Peyer's patch (tissue), 4 donors: ENCODE measurements around the gene MSLN. TPM values are rescaled to one million over a fixed set of nuclear protein-coding genes. Genes with fewer than 3 reads are reported as not detected.

Experiments
- DNase-seq, 3 donors: peaks; one replicate each; pipeline ENCODE4 v3.0.0-alpha.2; 2017 to 2019
- H3K27ac ChIP-seq, 4 donors: fragments of 200-600 bp; sonication (generic); one replicate each; pipeline ENCODE4 v1.5.1; 2016 to 2019
- H3K27me3 ChIP-seq, 2 donors: fragments of 200-600 bp; sonication (generic); one replicate each; pipeline ENCODE4 v1.5.1; 2019
- H3K36me3 ChIP-seq, 3 donors: fragments of 200-600 bp; sonication (generic); one replicate each; pipeline ENCODE4 v1.5.1; 2016 to 2019
- H3K4me1 ChIP-seq, 4 donors: fragments of 200-600 bp; sonication (generic); one replicate each; pipeline ENCODE4 v1.5.1; 2016 to 2019
- H3K4me3 ChIP-seq, 4 donors: fragments of 200-600 bp; sonication (generic); 1 replicate in 3 of 4; 2 replicates in 1 of 4; pipeline ENCODE4 v1.5.1; 2016 to 2019; ENCODE audit warnings: mild to moderate bottlenecking in 1 of 4
- H3K9me3 ChIP-seq, 4 donors: fragments of 200-600 bp; sonication (generic); one replicate each; pipeline ENCODE4 v1.5.1; 2016 to 2019; ENCODE audit warnings: mild to moderate bottlenecking in 1 of 4
- POLR2A ChIP-seq, 2 donors: fragments of 450-650 bp; IDR thresholded peaks; one replicate each; pipeline ENCODE4 v1.5.1; 2017; ENCODE audit warnings: antibody characterized with exemption in 2 of 2, mild to moderate bottlenecking in 2 of 2, moderate library complexity in 2 of 2
- total RNA-seq, 4 donors: library from RNA; depleted of rRNA; stranded (reverse); fragments of >200 nt; gene quantifications; one replicate each; pipeline ENCODE4 v1.1.0, GENCODE V29; 2016
- TF ChIP-seq, protein P1 (sequence below), 6 experiments: fragments of 450-650 bp in 4 of 6; fragments of 200-600 bp in 2 of 6; sonication (generic) in 1 of 6; IDR thresholded peaks; one replicate each; pipeline ENCODE4 v1.5.1; 2017 to 2019; ENCODE audit warnings: antibody characterized with exemption in 6 of 6, mild to moderate bottlenecking in 3 of 6, moderate library complexity in 1 of 6

MSLN gene
- total RNA-seq, 4 donors from 2014 or later: 2.6 to 7.7 (median 5.4) TPM; not detected in 1

DNA sequence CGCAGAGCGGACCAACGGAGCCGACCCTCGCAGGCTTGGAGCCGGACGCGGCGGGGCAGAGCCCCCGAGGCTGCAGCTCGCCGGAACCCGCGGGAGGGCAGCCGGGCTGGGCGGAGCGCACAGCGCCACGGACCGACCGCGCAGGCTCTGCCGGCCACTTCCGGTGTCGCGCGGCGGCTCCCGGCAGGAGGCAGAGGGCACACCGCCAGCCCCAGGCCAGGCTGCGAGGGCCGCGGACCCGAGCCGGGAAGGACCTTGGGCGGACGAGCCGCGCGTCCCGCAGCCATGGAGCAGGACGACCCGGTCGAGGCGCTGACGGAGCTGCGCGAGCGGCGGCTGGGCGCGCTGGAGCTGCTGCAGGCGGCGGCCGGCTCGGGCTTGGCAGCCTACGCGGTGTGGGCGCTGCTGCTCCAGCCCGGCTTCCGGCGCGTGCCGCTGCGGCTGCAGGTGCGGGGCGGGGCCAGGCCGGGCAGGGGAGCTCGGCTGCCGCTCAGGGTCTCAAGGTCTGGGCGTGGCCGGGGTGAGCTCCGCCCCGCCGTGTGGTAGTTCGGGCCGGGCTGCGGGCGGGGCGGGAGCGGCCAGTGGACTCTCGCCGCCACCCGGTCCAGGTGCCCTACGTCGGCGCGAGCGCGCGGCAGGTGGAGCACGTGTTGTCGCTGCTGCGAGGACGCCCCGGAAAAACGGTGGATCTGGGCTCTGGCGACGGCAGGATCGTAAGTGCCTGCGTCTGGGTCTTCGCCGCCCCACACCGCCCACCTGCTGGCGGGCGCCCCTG lies 39.4 kb upstream of the MSLN start, which contains the start of gene ANTKMT:
Gene ANTKMT (plus strand): TSS at position 157 of the 775 bp plus-strand sequence. CDS start 129 bp downstream, at position 286.
- Histone ChIP-seq H3K27ac (peak within 1 kb of the TSS; percentile 75 to 97 (median 92)), H3K9me3 (no peaks in the 10 kb centered on the region), H3K36me3 (peaks cover 0 to 3% (median 0%) of the 10 kb centered on the region in 3 donors), H3K4me1 (peaks cover under 1 to 39% (median 21%) of the 10 kb centered on the region in 4 donors), H3K4me3 (peak within 1 kb of the TSS; percentile 60 to 94 (median 82)), H3K27me3 (peaks cover 0 to 8% of the 10 kb centered on the region in 2 donors)
- DNase-seq: peak; percentile 89 to 95 (median 90)
- TF ChIP-seq POLR2A (IDR thresholded peaks at IDR 0.05): peak; percentile 57 to 91
- TF ChIP-seq, protein P1, sequence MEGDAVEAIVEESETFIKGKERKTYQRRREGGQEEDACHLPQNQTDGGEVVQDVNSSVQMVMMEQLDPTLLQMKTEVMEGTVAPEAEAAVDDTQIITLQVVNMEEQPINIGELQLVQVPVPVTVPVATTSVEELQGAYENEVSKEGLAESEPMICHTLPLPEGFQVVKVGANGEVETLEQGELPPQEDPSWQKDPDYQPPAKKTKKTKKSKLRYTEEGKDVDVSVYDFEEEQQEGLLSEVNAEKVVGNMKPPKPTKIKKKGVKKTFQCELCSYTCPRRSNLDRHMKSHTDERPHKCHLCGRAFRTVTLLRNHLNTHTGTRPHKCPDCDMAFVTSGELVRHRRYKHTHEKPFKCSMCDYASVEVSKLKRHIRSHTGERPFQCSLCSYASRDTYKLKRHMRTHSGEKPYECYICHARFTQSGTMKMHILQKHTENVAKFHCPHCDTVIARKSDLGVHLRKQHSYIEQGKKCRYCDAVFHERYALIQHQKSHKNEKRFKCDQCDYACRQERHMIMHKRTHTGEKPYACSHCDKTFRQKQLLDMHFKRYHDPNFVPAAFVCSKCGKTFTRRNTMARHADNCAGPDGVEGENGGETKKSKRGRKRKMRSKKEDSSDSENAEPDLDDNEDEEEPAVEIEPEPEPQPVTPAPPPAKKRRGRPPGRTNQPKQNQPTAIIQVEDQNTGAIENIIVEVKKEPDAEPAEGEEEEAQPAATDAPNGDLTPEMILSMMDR (IDR thresholded peaks at IDR 0.05): peak in 3 of 6 experiments; percentile 43 to 51 (median 44)

DNA sequence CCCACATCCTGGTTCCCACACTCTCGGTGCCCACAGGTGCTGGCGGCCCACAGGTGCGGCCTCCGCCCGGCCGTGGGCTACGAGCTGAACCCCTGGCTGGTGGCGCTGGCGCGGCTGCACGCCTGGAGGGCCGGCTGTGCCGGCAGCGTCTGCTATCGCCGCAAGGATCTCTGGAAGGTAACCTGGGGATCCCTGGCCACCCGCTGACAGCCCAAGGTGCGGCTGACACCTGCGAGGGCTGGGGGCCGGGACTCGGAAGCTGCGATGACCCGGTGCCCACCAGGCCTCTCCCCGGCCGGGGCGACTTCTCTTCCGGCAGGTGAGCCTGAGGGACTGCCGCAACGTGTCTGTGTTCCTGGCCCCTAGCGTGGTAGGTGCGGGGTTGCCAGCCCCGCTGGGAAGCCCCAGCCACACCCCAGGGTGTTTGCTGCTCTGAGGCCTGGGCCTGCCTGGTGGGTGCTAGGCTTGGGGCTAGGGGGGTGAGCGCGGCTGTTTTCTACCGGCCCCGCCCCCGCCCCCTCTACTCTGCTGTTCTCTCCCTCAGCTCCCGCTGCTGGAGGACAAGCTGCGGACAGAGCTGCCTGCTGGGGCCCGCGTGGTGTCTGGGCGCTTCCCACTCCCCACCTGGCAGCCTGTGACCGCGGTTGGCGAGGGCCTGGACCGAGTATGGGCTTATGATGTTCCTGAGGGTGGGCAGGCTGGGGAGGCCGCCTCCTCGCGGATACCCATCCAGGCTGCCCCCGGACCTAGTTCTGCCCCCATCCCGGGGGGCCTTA lies 38.6 kb upstream of the MSLN start:
- Histone ChIP-seq H3K4me1 (peaks cover 0 to 41% (median 23%) of the 10 kb centered on the region in 4 donors), H3K36me3 (peaks cover 0 to 3% (median 0%) of the 10 kb centered on the region in 3 donors), H3K27ac (peak overlapping the region; percentile 75 to 97 (median 92)), H3K4me3 (peak overlapping the region; percentile 60 to 94 (median 82)), H3K9me3 (no peaks in the 10 kb centered on the region), H3K27me3 (peaks cover 0 to 16% of the 10 kb centered on the region in 2 donors)
- TF ChIP-seq, protein P1 (IDR thresholded peaks at IDR 0.05): no peak
- TF ChIP-seq POLR2A (IDR thresholded peaks at IDR 0.05): no peak
- no peak for DNase-seq

DNA sequence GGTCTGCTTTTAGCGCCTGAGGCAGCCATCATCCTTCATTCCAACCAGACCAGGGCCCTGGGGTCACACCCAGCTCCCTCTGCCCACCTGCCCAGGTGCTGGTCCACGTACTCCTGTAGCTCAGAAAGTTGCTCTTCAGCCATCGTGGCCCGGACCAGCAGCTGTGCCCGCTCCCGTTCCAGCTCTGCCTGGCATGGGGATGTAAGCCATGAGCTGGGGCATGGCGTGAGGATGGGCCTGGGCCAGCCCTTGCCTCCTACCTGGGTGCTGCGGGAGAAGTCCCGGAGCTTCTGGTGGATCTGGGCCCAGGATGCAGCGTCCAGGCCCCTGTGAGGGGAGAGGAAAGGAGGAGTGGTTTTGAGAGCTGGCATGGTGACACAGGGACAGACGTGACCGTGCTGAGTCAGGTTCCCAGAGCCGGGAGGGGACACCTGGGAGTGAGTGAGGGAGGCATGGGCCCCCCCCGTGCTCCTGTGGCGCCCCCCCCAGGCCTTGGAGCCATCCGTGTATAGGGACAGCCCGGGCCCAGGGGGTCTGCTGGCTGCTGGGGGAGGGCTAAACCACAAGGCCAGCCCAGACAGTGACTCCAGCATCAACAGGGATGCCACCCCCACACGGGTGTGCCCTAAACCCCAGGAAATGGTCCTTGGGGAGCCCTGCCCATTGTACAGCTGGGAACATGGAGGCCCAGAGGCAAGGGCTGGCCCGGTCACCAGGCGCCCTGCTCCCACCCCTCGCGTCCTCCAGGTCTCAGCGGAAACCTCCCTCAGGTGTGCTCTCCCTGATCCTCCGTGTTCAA lies 37.5 kb upstream of the MSLN start:
- peak overlapping the region in 1 of 4 donors; percentile 19 for H3K27ac ChIP-seq
- TF ChIP-seq, protein P1 (IDR thresholded peaks at IDR 0.05): no peak
- TF ChIP-seq POLR2A (IDR thresholded peaks at IDR 0.05): no peak
- peaks cover 0 to 3% (median 0%) of the 10 kb centered on the region in 3 donors for H3K36me3 ChIP-seq
- H3K27me3 ChIP-seq: peaks cover 0 to 24% of the 10 kb centered on the region in 2 donors
- H3K4me1 ChIP-seq: peaks cover 0 to 52% (median 26%) of the 10 kb centered on the region in 4 donors
- no peaks in the 10 kb centered on the region for H3K9me3 ChIP-seq
- DNase-seq: no peak
- H3K4me3 ChIP-seq: no peak overlapping the region

DNA sequence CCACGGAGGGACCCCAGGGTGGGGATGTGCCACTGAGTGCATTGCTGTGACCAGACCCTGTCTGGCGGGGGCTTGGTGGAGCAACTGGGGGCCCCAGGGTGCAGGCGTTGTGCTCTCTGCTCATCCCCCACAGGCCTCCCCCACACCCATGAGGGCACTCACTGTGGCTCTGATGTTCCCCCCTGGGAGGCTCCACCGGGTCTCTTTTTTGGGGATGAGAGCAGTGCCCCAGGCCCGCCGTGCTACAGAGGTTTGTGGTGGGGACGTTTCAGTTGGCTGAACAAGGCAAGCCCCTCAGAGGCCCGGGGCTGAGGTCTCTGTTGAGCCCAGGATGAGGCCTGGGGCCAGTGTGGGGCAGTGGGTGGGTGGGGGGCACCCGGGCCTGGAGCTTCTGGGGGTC lies 36.8 kb upstream of the MSLN start:
- Histone ChIP-seq H3K9me3 (no peaks in the 10 kb centered on the region), H3K27ac (peak overlapping the region in 1 of 4 donors; percentile 88), H3K4me3 (no peak overlapping the region), H3K27me3 (peaks cover 0 to 25% of the 10 kb centered on the region in 2 donors), H3K4me1 (peaks cover 0 to 54% (median 28%) of the 10 kb centered on the region in 4 donors), H3K36me3 (peaks cover 0 to 3% (median 0%) of the 10 kb centered on the region in 3 donors)
- DNase-seq: no peak
- TF ChIP-seq, protein P1 (IDR thresholded peaks at IDR 0.05): no peak
- TF ChIP-seq POLR2A (IDR thresholded peaks at IDR 0.05): no peak
